ENCODE measurements around the gene ADGRG1. TPM values are rescaled to one million over a fixed set of nuclear protein-coding genes. Genes with fewer than 3 reads are reported as not detected.
A peak's percentile ranks its signal among the peaks of the same experiment; 100 is the strongest.

The ADGRG1 gene
- total RNA-seq, 1 experiment from 2014 or later: 138 TPM

GRCh38 chr16:57682809-57683635 is 54.6 kb downstream of the ADGRG1 start:
- no peak for DNase-seq (ENCODE audit: low spot score)

- no peak for DNase-seq (ENCODE audit: low spot score)
Observed at GRCh38 chr16:57683636-57684545, 55.5 kb downstream of the ADGRG1 start.

DNA sequence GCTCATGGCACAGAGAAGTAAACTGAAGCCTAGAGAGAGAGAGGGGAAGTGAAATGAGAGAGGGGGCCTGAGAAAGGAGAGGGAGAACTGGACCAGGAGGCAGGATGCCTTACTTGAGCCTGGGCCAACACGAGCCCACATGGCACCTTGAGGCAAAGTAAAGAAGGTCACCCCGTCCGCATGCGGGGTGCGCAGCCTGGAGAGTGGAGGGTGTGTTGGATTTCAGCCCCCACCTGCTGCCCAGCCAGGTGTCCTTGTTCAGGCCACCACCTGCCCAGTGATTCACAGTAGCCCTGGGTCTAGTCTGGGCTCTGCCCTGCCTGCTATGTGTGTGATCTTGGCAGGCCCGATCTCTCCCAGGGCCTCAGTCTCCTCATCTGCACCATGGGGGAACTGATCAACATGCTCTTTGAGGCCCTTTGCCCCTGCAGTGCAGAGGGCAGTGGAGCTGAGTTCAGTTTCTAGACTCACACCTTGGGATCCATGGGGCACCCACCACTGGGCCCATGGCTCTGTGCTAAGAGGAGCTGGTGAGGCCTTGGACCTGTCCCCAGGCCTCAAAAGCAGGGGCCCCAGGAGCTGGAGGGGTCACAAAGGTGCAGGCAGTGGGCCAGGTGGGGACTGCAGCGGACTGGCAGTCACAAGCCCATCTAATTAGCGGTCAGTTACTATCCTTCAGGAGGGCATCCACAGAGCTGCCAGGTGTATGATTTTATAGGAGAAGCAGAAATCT is 56.4 kb downstream of the ADGRG1 start:
- DNase-seq (ENCODE audit: low spot score): no peak

DNA sequence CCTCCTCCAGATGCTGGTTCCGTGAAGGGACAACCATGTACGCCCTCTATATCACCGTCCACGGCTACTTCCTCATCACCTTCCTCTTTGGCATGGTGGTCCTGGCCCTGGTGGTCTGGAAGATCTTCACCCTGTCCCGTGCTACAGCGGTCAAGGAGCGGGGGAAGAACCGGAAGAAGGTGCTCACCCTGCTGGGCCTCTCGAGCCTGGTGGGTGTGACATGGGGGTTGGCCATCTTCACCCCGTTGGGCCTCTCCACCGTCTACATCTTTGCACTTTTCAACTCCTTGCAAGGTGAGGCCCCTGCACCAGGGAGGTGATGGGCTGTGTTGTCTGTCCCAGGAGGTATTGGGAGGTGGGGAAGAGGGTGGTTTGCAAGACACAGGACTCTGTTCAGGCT is 57.2 kb downstream of the ADGRG1 start:
- DNase-seq (ENCODE audit: low spot score): no peak

DNA sequence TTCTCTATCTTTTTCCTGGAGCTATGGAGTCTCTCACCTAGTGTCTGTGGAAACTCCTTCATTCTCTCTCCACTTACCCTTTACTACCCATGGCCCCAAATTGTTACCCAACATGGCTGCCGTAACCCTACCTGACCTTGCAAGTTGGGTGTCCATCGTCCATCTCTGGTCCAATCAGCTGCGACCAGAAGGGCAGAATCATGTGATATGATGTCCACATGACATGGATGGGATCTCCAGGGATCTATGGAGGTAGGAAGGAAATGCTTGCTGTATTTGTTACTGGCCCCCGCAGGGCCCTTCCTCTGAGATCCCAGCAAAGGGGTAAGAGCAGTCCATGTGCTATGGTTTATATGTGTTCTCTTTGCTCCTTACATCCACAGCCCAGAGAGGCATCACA is 58.1 kb downstream of the ADGRG1 start:
- no peak for DNase-seq (ENCODE audit: low spot score)

- DNase-seq (ENCODE audit: low spot score): no peak
Observed at GRCh38 chr16:57687363-57687929, 59.0 kb downstream of the ADGRG1 start.

DNA sequence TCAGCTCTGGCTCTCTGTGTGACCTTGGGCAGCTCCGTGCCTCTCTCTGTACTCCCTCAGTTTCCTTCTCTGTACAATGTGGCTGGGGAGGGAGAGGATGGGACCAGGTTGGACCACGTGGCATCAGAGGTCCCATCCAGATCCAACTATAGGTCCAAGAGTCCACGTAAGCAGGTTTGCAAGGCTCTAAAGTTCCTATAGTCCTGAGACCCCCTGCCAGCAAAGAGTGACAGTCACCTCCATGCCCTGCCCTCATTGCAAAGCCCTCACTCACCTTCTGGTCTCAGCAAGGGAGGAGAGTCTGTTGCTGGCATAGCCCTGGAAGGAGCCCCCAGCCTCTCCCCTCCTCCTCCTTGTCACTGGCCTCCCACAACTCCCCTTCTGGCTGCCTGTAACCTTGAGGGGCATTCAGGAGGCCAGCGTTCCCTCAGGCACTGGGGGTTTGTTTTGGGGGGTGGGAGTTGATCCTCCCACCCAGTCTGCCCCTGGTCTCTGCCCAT is 60.1 kb downstream of the ADGRG1 start:
- DNase-seq (ENCODE audit: low spot score): no peak

GRCh38 chr16:57688987-57689761 is 60.7 kb downstream of the ADGRG1 start:
- no peak for DNase-seq (ENCODE audit: low spot score)

DNA sequence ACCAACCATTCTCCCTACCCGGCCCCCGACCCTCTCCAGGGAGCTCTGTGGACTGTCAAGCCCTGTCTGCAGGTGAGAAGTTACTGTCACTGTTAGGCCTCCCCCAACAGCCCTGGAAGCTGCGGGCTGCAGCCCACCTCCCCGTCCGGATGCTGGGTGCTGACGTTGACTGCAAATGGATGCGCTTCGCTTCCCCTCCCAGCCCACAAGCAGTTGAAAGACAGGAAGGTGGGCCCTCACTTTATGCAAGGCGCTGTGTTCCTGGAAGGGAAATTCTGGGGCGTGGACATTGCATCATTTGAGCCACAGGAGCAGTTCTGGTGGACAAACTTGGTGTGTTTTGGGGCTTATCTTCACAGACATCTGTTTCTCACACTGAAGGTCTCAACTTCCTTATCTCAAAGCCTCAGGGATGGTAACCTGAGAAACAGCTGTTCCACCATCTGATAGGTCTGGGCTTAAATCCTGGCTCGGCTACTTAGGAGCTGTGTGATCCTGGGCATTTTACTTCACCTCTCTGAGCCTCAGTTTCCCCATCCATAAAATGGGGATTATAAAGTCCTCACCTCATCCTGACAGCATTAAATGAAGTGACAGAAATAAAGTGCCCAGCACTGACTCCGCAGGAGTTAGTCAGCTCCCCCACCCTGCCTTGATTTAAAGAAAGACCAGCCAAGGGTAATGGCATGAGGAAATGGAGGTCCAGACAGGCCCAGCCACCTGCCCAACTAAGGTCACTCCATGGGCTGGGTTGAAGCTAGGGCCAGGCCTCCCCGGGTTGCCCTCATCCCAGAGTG is 61.5 kb downstream of the ADGRG1 start:
- DNase-seq (ENCODE audit: low spot score): no peak

DNA sequence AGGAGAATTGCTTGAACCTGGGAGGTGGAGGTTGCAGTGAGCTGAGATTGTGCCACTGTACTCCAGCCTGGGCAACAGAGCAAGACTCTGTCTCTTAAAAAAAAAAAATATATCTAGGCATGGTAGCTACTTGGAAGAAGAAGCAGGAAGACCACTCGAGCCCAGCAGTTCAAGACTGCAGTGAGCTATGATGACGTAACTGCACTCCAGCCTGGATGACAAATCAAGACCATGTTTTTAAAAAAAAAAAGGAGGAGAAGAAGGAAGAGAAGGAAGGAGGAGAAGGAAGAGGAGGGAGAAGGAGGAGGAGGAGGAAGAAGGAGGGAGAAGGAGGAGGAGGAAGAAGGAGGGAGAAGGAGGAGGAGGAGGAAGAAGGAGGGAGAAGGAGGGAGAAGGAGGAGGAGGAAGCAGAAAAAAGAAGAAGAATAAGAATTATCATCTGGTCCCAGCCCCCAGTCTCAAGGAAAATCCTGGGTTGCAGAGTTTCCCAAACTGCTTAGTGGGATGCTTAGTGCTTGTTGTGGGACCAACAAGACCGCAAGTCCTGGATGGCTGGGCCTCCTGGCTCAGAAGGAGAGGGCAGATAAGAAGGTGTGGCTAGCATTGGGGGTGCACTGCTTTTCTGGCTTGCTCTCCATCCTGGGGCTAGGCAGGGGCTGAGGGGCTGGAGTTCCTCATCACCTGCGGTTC is 62.5 kb downstream of the ADGRG1 start:
- DNase-seq (ENCODE audit: low spot score): no peak

DNA sequence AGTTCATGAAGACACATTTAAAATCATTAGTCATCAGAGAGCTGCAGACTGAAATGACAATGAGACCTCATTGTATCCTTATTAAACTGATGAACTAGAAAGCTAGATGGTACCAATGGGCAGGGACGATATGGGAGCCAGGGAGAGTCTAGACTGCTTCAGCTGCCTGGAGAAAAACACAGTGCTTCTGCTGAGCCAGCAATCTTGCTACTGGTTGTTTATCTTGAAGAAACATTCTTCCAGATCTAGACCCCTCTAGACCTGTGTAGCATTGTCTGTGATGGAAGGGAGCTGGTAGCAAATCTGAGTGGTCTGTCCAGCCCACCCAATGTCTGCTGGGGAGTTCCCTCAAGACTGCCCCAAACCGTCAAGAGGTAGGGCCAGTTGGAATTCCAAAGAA is 64.2 kb downstream of the ADGRG1 start:
- no peak for DNase-seq (ENCODE audit: low spot score)

DNA sequence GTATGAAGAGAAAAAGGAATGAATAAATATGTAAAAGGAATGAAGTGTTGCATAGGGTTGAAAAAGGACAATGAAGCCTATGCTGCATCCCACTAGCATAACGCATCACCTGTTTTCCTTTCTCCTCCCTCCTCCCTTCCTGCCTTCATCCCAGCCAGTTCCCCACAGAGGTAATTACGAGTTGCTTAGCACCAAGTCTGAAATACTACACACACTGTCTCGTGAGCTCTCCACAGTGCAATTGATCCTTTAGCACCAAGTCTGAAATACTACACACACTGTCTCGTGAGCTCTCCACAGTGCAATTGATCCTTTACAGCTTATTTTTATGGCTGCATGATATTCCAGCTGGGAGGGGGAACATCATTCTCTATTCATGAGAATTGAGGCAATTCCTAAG is 65.1 kb downstream of the ADGRG1 start:
- DNase-seq (ENCODE audit: low spot score): no peak

GRCh38 chr16:57694231-57694724 is 65.8 kb downstream of the ADGRG1 start:
- no peak for DNase-seq (ENCODE audit: low spot score)

DNA sequence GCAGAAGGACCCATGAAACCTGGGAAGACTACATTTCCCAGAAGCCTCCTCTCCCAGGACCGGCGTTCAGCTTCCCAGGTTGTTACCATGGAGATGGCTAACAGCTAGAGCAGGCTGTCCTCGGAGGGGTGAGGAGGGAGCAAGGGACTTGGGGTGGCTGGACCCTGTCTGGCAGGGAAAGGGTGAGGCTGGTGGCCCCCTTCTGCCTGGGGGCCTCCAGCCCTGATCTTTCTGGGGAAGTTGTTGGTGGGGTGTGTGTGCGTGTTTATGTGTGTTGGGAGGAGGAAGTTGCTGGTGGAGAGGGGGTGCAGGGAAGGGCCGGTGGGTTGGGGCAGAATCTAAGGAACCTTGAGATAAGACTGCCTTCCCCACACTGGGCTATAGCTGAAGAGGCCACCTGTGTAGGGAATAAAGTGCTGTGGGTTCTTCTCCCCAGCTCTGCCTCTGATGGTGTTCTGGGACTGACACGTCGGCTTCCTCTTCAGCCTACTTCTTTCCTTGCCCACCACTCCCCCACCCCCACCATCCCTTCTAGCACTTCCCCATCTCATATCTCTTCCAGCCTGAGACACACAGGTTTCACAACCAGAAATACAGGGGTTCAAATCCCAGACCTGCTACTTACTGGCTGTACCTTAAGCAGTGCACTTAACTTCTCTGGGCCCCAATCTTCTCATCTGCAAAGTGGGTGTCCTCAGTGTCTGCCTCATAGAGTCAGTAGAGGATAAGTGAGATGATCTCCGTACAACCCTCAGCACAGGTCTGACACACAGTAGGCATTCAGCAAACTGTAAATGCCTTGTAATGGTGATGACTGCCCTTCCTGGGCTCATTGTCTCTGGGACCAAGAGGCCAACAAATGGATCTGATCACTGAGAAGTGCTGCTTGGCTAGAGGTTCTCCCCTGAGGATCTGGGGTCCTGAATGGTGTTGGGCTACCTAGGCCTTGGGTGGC is 66.6 kb downstream of the ADGRG1 start, which contains the start of gene DRC7:
Gene DRC7 (plus strand): TSS at position 82 of the 955 bp plus-strand sequence. CDS start 3,144 bp downstream, outside the sequence.
- peak; percentile 67 for DNase-seq (ENCODE audit: low spot score)

DNA sequence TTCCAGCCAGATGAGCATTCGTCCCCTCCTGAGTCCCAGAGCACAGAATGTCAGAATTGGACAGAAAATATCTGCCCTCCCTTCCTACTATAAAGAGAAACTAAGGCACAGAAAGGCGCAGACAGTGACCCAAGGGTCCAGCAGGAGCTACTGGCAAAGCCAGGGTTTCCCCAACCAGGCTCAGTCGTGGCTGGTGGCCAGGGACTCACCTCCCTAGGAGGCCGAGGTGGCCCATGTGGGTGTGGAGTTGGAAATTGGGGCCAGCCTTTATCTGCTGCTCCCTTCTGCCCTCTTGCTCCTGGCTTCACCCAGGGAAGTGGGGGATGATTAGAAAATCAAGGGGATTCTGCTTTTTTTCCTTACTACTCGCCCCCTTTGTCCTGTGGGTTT is 67.2 kb downstream of the ADGRG1 start:
- no peak for DNase-seq (ENCODE audit: low spot score)

GRCh38 chr16:57696240-57696639 is 67.8 kb downstream of the ADGRG1 start:
- DNase-seq (ENCODE audit: low spot score): no peak

DNA sequence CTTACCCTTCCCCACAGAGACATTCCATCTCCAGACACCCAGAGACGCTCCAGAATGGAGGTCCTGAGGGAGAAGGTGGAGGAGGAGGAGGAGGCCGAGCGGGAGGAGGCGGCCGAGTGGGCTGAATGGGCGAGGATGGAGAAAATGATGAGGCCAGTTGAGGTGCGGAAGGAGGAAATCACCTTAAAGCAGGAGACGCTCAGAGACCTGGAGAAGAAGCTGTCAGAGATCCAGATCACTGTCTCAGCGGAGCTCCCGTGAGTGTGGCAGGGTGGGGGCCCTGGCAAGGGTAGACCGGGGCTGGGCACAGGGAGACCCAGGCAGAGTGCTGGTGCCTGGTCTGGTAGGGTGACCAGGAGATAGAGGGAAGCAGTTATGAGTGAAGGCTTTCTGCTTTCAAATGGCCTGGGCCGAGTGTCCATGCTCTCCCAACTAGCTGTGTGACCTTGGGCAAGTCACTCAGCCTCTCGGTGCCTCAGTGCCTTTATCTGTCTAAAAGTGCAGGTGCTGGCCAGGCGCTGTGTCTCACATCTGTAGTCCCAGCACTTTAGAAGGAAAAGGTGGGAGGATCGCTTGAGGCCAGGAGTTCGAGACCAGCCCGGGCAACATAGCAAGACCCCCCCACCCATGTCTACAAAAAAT is 69.6 kb downstream of the ADGRG1 start:
- DNase-seq (ENCODE audit: low spot score): no peak

All from HT-29 (cell line).